Mesenchymal stem cell (in vitro differentiated cells and primary cell): Measurements from ENCODE around the gene BPHL.
"Not testable (repeated sequence)": the region's sequence is repeated elsewhere in the genome, so short reads cannot be mapped to it uniquely, and the experiment has no call there.

Source experiments
- DNase-seq: peaks from one replicate; pipeline ENCODE4 v3.0.0-alpha.2; 2013
- H2AFZ ChIP-seq: one replicate; pipeline ENCODE4 v1.6.1; 2013; ENCODE audit warnings: low read depth, mild to moderate bottlenecking, control low read depth, inconsistent platforms, low read length, moderate library complexity
- H2AK5ac ChIP-seq: 2 replicates; pipeline ENCODE4 v1.6.1; 2013; ENCODE audit warnings: low read length, moderate library complexity, mild to moderate bottlenecking, inconsistent platforms; ENCODE audit not compliant: severe bottlenecking
- H2BK120ac ChIP-seq: one replicate; pipeline ENCODE4 v1.6.1; 2013; ENCODE audit warnings: low read depth, mild to moderate bottlenecking, inconsistent platforms, low read length, moderate library complexity
- H2BK12ac ChIP-seq, 2 experiments: one replicate each; pipeline ENCODE4 v1.6.1; 2013; ENCODE audit warnings: inconsistent platforms in 2 of 2, low read length in 2 of 2, mild to moderate bottlenecking in 2 of 2, moderate library complexity in 2 of 2, control low read depth in 1 of 2
- H2BK15ac ChIP-seq: one replicate; pipeline ENCODE4 v1.6.1; 2013; ENCODE audit warnings: mild to moderate bottlenecking, low read depth, inconsistent platforms; ENCODE audit not compliant: poor library complexity, severe bottlenecking
- H2BK5ac ChIP-seq: 2 replicates; pipeline ENCODE4 v1.6.1; 2013; ENCODE audit warnings: low read depth, mild to moderate bottlenecking, low read length, control low read depth, inconsistent platforms; ENCODE audit not compliant: poor library complexity, severe bottlenecking
- H3K14ac ChIP-seq, 2 experiments: one replicate each; pipeline ENCODE4 v1.6.1; 2013; ENCODE audit warnings: inconsistent platforms in 2 of 2, low read length in 2 of 2, control low read depth in 1 of 2, mild to moderate bottlenecking in 1 of 2, moderate library complexity in 1 of 2
- H3K18ac ChIP-seq, 2 experiments: one replicate each; pipeline ENCODE4 v1.6.1; 2013; ENCODE audit warnings: inconsistent platforms in 2 of 2, low read length in 2 of 2, control low read depth in 1 of 2, low read depth in 1 of 2, mild to moderate bottlenecking in 1 of 2
- H3K23ac ChIP-seq, 2 experiments: one replicate each; pipeline ENCODE4 v1.6.1; 2013; ENCODE audit warnings: inconsistent platforms in 2 of 2, low read length in 2 of 2, mild to moderate bottlenecking in 2 of 2, moderate library complexity in 2 of 2, control low read depth in 1 of 2
- H3K27ac ChIP-seq: 2 replicates; pipeline ENCODE4 v1.5.1; 2013; ENCODE audit warnings: mild to moderate bottlenecking, moderate library complexity, low read length, control low read depth, inconsistent platforms; ENCODE audit not compliant: poor library complexity, severe bottlenecking
- H3K27me3 ChIP-seq, 2 experiments: 2 replicates each; pipeline versions ENCODE4 v1.6.1 to v1.7.0; 2013; ENCODE audit warnings: low read length in 2 of 2, mild to moderate bottlenecking in 2 of 2, moderate library complexity in 2 of 2, control low read depth in 1 of 2, inconsistent platforms in 1 of 2; ENCODE audit not compliant: control insufficient read depth in 1 of 2, insufficient read depth in 1 of 2
- H3K36me3 ChIP-seq, 2 experiments: 2 replicates each; pipeline versions ENCODE4 v1.6.1 to v1.7.0; 2013; ENCODE audit warnings: low read length in 2 of 2, control low read depth in 1 of 2, inconsistent platforms in 1 of 2, low read depth in 1 of 2, mild to moderate bottlenecking in 1 of 2; ENCODE audit not compliant: insufficient read depth in 2 of 2, control insufficient read depth in 1 of 2
- H3K4ac ChIP-seq, 2 experiments: one replicate each; pipeline ENCODE4 v1.6.1; 2013; ENCODE audit warnings: inconsistent platforms in 2 of 2, low read length in 2 of 2, mild to moderate bottlenecking in 2 of 2, moderate library complexity in 2 of 2, control low read depth in 1 of 2, low read depth in 1 of 2
- H3K4me1 ChIP-seq: 2 replicates; pipeline ENCODE4 v1.6.1; 2013; ENCODE audit warnings: low read depth, low read length, control low read depth; ENCODE audit not compliant: control insufficient read depth, insufficient read depth
- H3K4me2 ChIP-seq: 2 replicates; pipeline ENCODE4 v1.6.1; 2013; ENCODE audit warnings: low read length, mild to moderate bottlenecking, inconsistent platforms; ENCODE audit not compliant: poor library complexity, severe bottlenecking
- H3K4me3 ChIP-seq, 2 experiments: 2 replicates each; pipeline versions ENCODE4 v1.5.1 to v1.7.0; 2013; ENCODE audit warnings: low read length in 2 of 2, mild to moderate bottlenecking in 2 of 2, control low read depth in 1 of 2, low read depth in 1 of 2; ENCODE audit not compliant: insufficient read depth in 1 of 2
- H3K79me1 ChIP-seq: replicated peaks from 2 replicates; pipeline ENCODE4 v1.6.1; 2013; ENCODE audit warnings: mild to moderate bottlenecking, control low read depth, low read length, inconsistent platforms; ENCODE audit not compliant: poor library complexity, severe bottlenecking
- H3K9ac ChIP-seq: 2 replicates; pipeline ENCODE4 v1.7.0; 2013; ENCODE audit warnings: mild to moderate bottlenecking, low read length, moderate library complexity
- H3K9me3 ChIP-seq: 2 replicates; pipeline ENCODE4 v1.7.0; 2013; ENCODE audit warnings: mild to moderate bottlenecking, low read length; ENCODE audit not compliant: control insufficient read depth
- H4K8ac ChIP-seq: one replicate; pipeline ENCODE4 v1.6.1; 2013; ENCODE audit warnings: inconsistent platforms, mild to moderate bottlenecking, low read length, moderate library complexity
- H4K91ac ChIP-seq: one replicate; pipeline ENCODE4 v1.6.1; 2013; ENCODE audit warnings: mild to moderate bottlenecking, low read length, inconsistent platforms
- WGBS: methylation state at CpG from one replicate; pipeline ENCODE4 v1.1.7; 2013; ENCODE audit warnings: mixed read lengths; 5-methylcytosine and 5-hydroxymethylcytosine counted together

Gene BPHL

GRCh38 chr6:3075772-3076113 lies 42.8 kb upstream of the BPHL start:
- Histone ChIP-seq H3K14ac (no peak overlapping the region), H4K91ac (no peak overlapping the region), H2BK5ac (no peak overlapping the region), H3K23ac (no peak overlapping the region), H3K27ac (no peak overlapping the region), H3K4ac (no peak overlapping the region), H3K4me3 (no peak overlapping the region), H4K8ac (no peak overlapping the region), H2AK5ac (peak overlapping the region; percentile 53), H3K18ac (peak overlapping the region in 1 of 2 experiments; percentile 66), H3K9ac (no peak overlapping the region), H3K36me3 (peaks cover 21 to 60% of the 10 kb centered on the region in 2 experiments), H2BK12ac (no peak overlapping the region), H2BK120ac (no peak overlapping the region), H3K27me3 (no peaks in the 10 kb centered on the region), H3K4me1 (peaks cover 3% of the 10 kb centered on the region), H2AFZ (no peak overlapping the region), H3K4me2 (no peak overlapping the region), H3K79me1 (peaks cover 25% of the 10 kb centered on the region), H2BK15ac (no peak overlapping the region), H3K9me3 (no peaks in the 10 kb centered on the region)
- no peak for DNase-seq
- WGBS = 72% methylated on average over 4 of the region's 4 CpGs

- Histone ChIP-seq H3K79me1 (peaks cover 25% of the 10 kb centered on the region), H3K36me3 (peaks cover 25 to 66% of the 10 kb centered on the region in 2 experiments)
- WGBS = 80% methylated on average over 2 of the region's 3 CpGs
Measured at GRCh38 chr6:3076320-3076719, 42.2 kb upstream of the BPHL start.

GRCh38 chr6:3077430-3077829 lies 41.1 kb upstream of the BPHL start:
- Histone ChIP-seq H3K9ac (no peak overlapping the region), H3K27ac (no peak overlapping the region), H2BK120ac (no peak overlapping the region), H3K79me1 (peaks cover 32% of the 10 kb centered on the region), H3K18ac (no peak overlapping the region), H3K4me1 (peaks cover 2% of the 10 kb centered on the region), H2BK15ac (no peak overlapping the region), H3K4ac (no peak overlapping the region), H3K27me3 (no peaks in the 10 kb centered on the region), H3K4me3 (no peak overlapping the region), H2AFZ (no peak overlapping the region), H3K14ac (no peak overlapping the region), H4K8ac (no peak overlapping the region), H2AK5ac (no peak overlapping the region), H3K23ac (no peak overlapping the region), H2BK5ac (no peak overlapping the region), H2BK12ac (no peak overlapping the region), H4K91ac (no peak overlapping the region), H3K9me3 (no peaks in the 10 kb centered on the region), H3K36me3 (peaks cover 32 to 71% of the 10 kb centered on the region in 2 experiments), H3K4me2 (no peak overlapping the region)
- no peak for DNase-seq
- WGBS = 98% methylated on average over 7 of the region's 9 CpGs

More at GRCh38 chr6:3076320-3076719, 42.2 kb upstream of the BPHL start:
- H3K4me3 ChIP-seq = no peak overlapping the region
- H3K27me3 ChIP-seq = no peaks in the 10 kb centered on the region
- H2AK5ac ChIP-seq = no peak overlapping the region
- no peak overlapping the region for H2BK15ac ChIP-seq
- no peak overlapping the region for H4K8ac ChIP-seq
- no peak overlapping the region for H3K18ac ChIP-seq
- no peak overlapping the region for H2BK120ac ChIP-seq
- H3K9me3 ChIP-seq = no peaks in the 10 kb centered on the region
- no peak overlapping the region for H3K4ac ChIP-seq
- DNase-seq = no peak
- H4K91ac ChIP-seq = no peak overlapping the region
- H3K14ac ChIP-seq = no peak overlapping the region
- no peak overlapping the region for H2AFZ ChIP-seq
- no peak overlapping the region for H3K27ac ChIP-seq
- no peak overlapping the region for H3K4me2 ChIP-seq
- H3K9ac ChIP-seq = no peak overlapping the region
- no peak overlapping the region for H2BK5ac ChIP-seq
- peaks cover 3% of the 10 kb centered on the region for H3K4me1 ChIP-seq
- no peak overlapping the region for H2BK12ac ChIP-seq
- H3K23ac ChIP-seq = no peak overlapping the region

DNA sequence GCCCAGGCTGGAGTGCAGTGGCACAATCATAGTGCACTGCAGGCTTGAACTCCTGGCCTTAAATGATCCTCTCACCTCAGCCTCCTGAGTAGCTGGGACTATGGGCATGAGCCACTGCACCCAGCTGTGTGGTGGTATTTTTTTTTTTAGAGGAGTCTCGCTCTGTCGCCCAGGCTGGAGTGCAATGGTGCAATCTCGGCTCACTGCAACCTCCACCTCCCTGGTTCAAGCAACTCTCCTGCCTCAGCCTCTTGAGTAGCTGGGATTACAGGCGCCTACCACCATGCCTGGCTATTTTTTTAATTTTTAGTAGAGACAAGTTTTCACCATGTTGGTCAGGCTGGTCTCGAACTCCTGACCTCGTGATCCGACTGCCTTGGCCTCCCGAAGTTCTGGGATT lies 39.6 kb upstream of the BPHL start:
- H3K27me3 ChIP-seq, H4K91ac ChIP-seq, H2BK5ac ChIP-seq, H3K4me3 ChIP-seq, H2BK120ac ChIP-seq, H2BK15ac ChIP-seq, H2BK12ac ChIP-seq, H2AK5ac ChIP-seq, H3K23ac ChIP-seq, H3K9ac ChIP-seq, H3K27ac ChIP-seq, DNase-seq, H3K4me2 ChIP-seq, H3K14ac ChIP-seq, H3K4ac ChIP-seq, H3K9me3 ChIP-seq, H2AFZ ChIP-seq, H3K18ac ChIP-seq, H4K8ac ChIP-seq, H3K4me1 ChIP-seq: not testable (repeated sequence)
- WGBS = 96% methylated on average over 5 of the region's 8 CpGs
- H3K79me1 ChIP-seq = peaks cover 34% of the 10 kb centered on the region
- H3K36me3 ChIP-seq = peaks cover 37 to 72% of the 10 kb centered on the region in 2 experiments
